Measurements from ENCODE around the gene PKD1.

The PKD1 gene

GRCh38 chr16:2040787-2041522, 94.7 kb downstream of the PKD1 start:
- peak in 1 of 2 donors; percentile 62 for DNase-seq (ENCODE audit: low read depth in 2 of 2)
- no peak for TF ChIP-seq CTCF (IDR thresholded peaks at IDR 0.05; ENCODE audit: low read depth, low read length)
- no peak overlapping the region for H3K4me3 ChIP-seq (replicated peaks in 1 of 2; ENCODE audit: low read depth in 2 of 2, low read length in 2 of 2)

GRCh38 chr16:2040041-2040786, 95.5 kb downstream of the PKD1 start:
- H3K4me3 ChIP-seq (replicated peaks in 1 of 2; ENCODE audit: low read depth in 2 of 2, low read length in 2 of 2) = no peak overlapping the region
- no peak for TF ChIP-seq CTCF (IDR thresholded peaks at IDR 0.05; ENCODE audit: low read depth, low read length)
- no peak for DNase-seq (ENCODE audit: low read depth in 2 of 2)

- no peak overlapping the region for H3K4me3 ChIP-seq (replicated peaks in 1 of 2; ENCODE audit: low read depth in 2 of 2, low read length in 2 of 2)
- no peak for TF ChIP-seq CTCF (IDR thresholded peaks at IDR 0.05; ENCODE audit: low read depth, low read length)
- DNase-seq (ENCODE audit: low read depth in 2 of 2) = peak; percentile 85 to 89
Observed at GRCh38 chr16:2039274-2040031, 96.2 kb downstream of the PKD1 start.

All from cardiac fibroblast (primary cell).